Endothelial cell of umbilical vein (primary cell): Measurements from ENCODE around the gene ZNF226. TPM values are rescaled to one million over a fixed set of nuclear protein-coding genes. Genes with fewer than 3 reads are reported as not detected.
"Not testable (repeated sequence)": the region's sequence is repeated elsewhere in the genome, so short reads cannot be mapped to it uniquely, and the experiment has no call there.

Experiments
- BruUV-seq: library from RNA; stranded (reverse); fragments of 400-500 nt; replicated peaks from 2 replicates; lab custom pipeline; 2021; lab: Mats Ljungman, UMichigan
- CTCF ChIA-PET: fragments of 300-600, 350-600 bp; sonication (Branson Sonifier 250); formaldehyde crosslinking; loops from one replicate; lab custom pipeline; 2021; ENCODE audit warnings: antibody characterized with exemption, inconsistent platforms; lab: Charles Lee
- POLR2A ChIA-PET: fragments of 300-600, 350-600 bp; sonication (Branson Sonifier 250); formaldehyde crosslinking; loops from one replicate; lab custom pipeline; 2021; ENCODE audit warnings: antibody characterized with exemption, inconsistent platforms; lab: Charles Lee
- DNase-seq: peaks from one replicate; pipeline ENCODE4 v3.0.0-alpha.2; 2011; ENCODE audit warnings: low read depth, low spot score
- FAIRE-seq: peaks from 2 replicates; lab custom pipeline; 2011; peaks lifted over from hg19 to GRCh38; lab: Jason Lieb, UNC
- H2AFZ ChIP-seq: 2 replicates; pipeline ENCODE4 v1.6.0; 2012; ENCODE audit warnings: low read depth, low read length, control low read depth, inconsistent platforms
- H3K27ac ChIP-seq: 2 replicates; pipeline ENCODE4 v1.5.1; 2011; ENCODE audit warnings: low read depth, mild to moderate bottlenecking, control low read depth, low read length, moderate library complexity; ENCODE audit not compliant: insufficient read depth
- H3K27me3 ChIP-seq, 2 experiments: 2 replicates each; pipeline versions ENCODE4 v1.6.0 to v1.6.1; 2011; ENCODE audit warnings: low read length in 2 of 2, mixed read lengths in 1 of 2; ENCODE audit not compliant: control insufficient read depth in 2 of 2, insufficient read depth in 2 of 2
- H3K36me3 ChIP-seq, 2 experiments: 2 replicates in 1 of 2; 3 replicates in 1 of 2; pipeline ENCODE4 v1.5.1; 2011; ENCODE audit warnings: low read length in 2 of 2, mild to moderate bottlenecking in 1 of 2, moderate library complexity in 1 of 2; ENCODE audit not compliant: control insufficient read depth in 2 of 2, insufficient read depth in 2 of 2; ENCODE audit errors: extremely low read depth in 1 of 2
- H3K4me1 ChIP-seq: 3 replicates; pipeline ENCODE4 v1.5.1; 2011; ENCODE audit warnings: mild to moderate bottlenecking, low read length; ENCODE audit not compliant: control insufficient read depth, insufficient read depth; ENCODE audit errors: extremely low read depth
- H3K4me2 ChIP-seq: 2 replicates; pipeline ENCODE4 v1.6.1; 2011; ENCODE audit warnings: low read length, control low read depth, mixed read lengths; ENCODE audit not compliant: insufficient read depth
- H3K4me3 ChIP-seq, 3 experiments: fragments of 200-600 bp in 1 of 3; sonication (generic), shearing (Covaris generic) in 1 of 3; replicated peaks in 1 of 3; 2 replicates each; pipeline ENCODE4 v1.5.1; 2011 to 2016; ENCODE audit warnings: control low read depth in 3 of 3, low read length in 3 of 3, mild to moderate bottlenecking in 2 of 3, inconsistent platforms in 1 of 3, low read depth in 1 of 3, moderate library complexity in 1 of 3; ENCODE audit not compliant: insufficient read depth in 1 of 3
- H3K79me2 ChIP-seq: 2 replicates; pipeline ENCODE4 v1.6.0; 2012; ENCODE audit warnings: low read length, inconsistent platforms; ENCODE audit not compliant: control insufficient read depth, insufficient read depth
- H3K9ac ChIP-seq: replicated peaks from 2 replicates; pipeline ENCODE3; 2011; ENCODE audit warnings: low read length, control low read depth; ENCODE audit not compliant: insufficient read depth; ENCODE audit errors: extremely low read depth
- H3K9me1 ChIP-seq: replicated peaks from 3 replicates; pipeline ENCODE4 v1.6.0; 2011; ENCODE audit warnings: mild to moderate bottlenecking, low read length; ENCODE audit not compliant: control insufficient read depth, insufficient read depth; ENCODE audit errors: extremely low read depth
- H3K9me3 ChIP-seq: replicated peaks from 2 replicates; pipeline ENCODE4 v1.5.1; 2012; ENCODE audit warnings: low read length, inconsistent platforms; ENCODE audit not compliant: control insufficient read depth, insufficient read depth
- H4K20me1 ChIP-seq: replicated peaks from 2 replicates; pipeline ENCODE3; 2011; ENCODE audit warnings: mild to moderate bottlenecking, low read length; ENCODE audit not compliant: control insufficient read depth, insufficient read depth; ENCODE audit errors: extremely low read depth
- CTCF ChIP-seq, 2 donors: IDR thresholded peaks; 1 replicate in 1 of 2; 2 replicates in 1 of 2; pipeline ENCODE4 v1.5.1; 2011; ENCODE audit warnings: low read length in 2 of 2, mild to moderate bottlenecking in 2 of 2, moderate library complexity in 2 of 2, control low read depth in 1 of 2, inconsistent platforms in 1 of 2, low read depth in 1 of 2; ENCODE audit not compliant: insufficient read depth in 1 of 2; ENCODE audit errors: extremely low read depth in 1 of 2
- EZH2 ChIP-seq: IDR thresholded peaks from 2 replicates; pipeline ENCODE4 v1.6.1; 2012; ENCODE audit warnings: borderline replicate concordance, low read depth, mild to moderate bottlenecking, moderate library complexity, low read length, inconsistent platforms; ENCODE audit not compliant: severe bottlenecking
- FOS ChIP-seq: IDR thresholded peaks from 2 replicates; pipeline ENCODE4 v1.6.1; 2011; ENCODE audit warnings: mild to moderate bottlenecking, low read length, moderate library complexity, borderline replicate concordance; ENCODE audit not compliant: insufficient read depth
- GATA2 ChIP-seq: IDR thresholded peaks from 2 replicates; pipeline ENCODE4 v1.7.0; 2011; ENCODE audit warnings: low read depth, mild to moderate bottlenecking, moderate library complexity, mixed read lengths, low read length; ENCODE audit not compliant: insufficient read length, insufficient read depth
- JUN ChIP-seq: IDR thresholded peaks from 2 replicates; pipeline ENCODE4 v1.6.1; 2011; ENCODE audit warnings: borderline replicate concordance, low read depth; ENCODE audit not compliant: insufficient read length, insufficient read depth
- MAX ChIP-seq: IDR thresholded peaks from 2 replicates; pipeline ENCODE4 v1.6.1; 2011; ENCODE audit not compliant: insufficient read depth, insufficient read length
- MYC ChIP-seq: IDR thresholded peaks from one replicate; pipeline ENCODE4 v1.6.1; 2011; ENCODE audit warnings: mild to moderate bottlenecking, low read depth, low read length
- POLR2A ChIP-seq: IDR thresholded peaks from 2 replicates; pipeline ENCODE4 v1.6.1; 2012; ENCODE audit warnings: low read depth, mild to moderate bottlenecking, control low read depth, low read length
- POLR2AphosphoS5 ChIP-seq: IDR thresholded peaks from 2 replicates; pipeline ENCODE4 v1.6.1; 2012; ENCODE audit warnings: low read depth, mild to moderate bottlenecking, control low read depth, low read length, moderate library complexity; ENCODE audit not compliant: insufficient read depth
- dilution Hi-C: fragments of 300-500 bp; cut with MboI; formaldehyde crosslinking; loops from one replicate; pipeline ENCODE4 v1.15.0; 2019; ENCODE audit warnings: low sequenced_read_pairs; ENCODE audit not compliant: extremely low pct_ligation_motif_present
- intact Hi-C: fragments of 100-400 bp; cut with micrococcal nuclease; formaldehyde crosslinking; loops from one replicate; pipeline ENCODE4 v1.10.0; 2022
- polyA plus RNA-seq, 4 experiments: library from polyadenylated mRNA; depleted of rRNA in 3 of 4; stranded (reverse) in 3 of 4; unstranded in 1 of 4; fragments of >200 nt; gene quantifications; 2 replicates each; pipeline versions ENCODE4 v1.2.1 to v1.2.3, GENCODE V29; 2011 to 2012; ENCODE audit warnings: missing spikeins in 1 of 4
- total RNA-seq: library from RNA; stranded (reverse); gene quantifications from 2 replicates; pipeline ENCODE4 v1.2.3, GENCODE V29; 2021

ZNF226 gene
- total and polyA plus RNA-seq, 2 donors (not counting 3 experiments of a cell fraction or from before 2014, with no cell fraction given): 8.8 to 19.7 TPM

GRCh38 chr19:44164327-44164672 lies 600 bp upstream of the ZNF226 start:
- TSS peak; percentile 90 for BruUV-seq
- Histone ChIP-seq H3K27ac (no peak overlapping the region), H3K9me3 (no peaks in the 10 kb centered on the region), H2AFZ (peak overlapping the region; percentile 84), H3K9ac (peak overlapping the region; percentile 5), H3K79me2 (peaks cover 8% of the 10 kb centered on the region), H3K4me1 (peaks cover 3% of the 10 kb centered on the region), H3K9me1 (no peaks in the 10 kb centered on the region), H3K27me3 (no peaks in the 10 kb centered on the region), H3K36me3 (peaks cover 2% of the 10 kb centered on the region in 2 experiments), H3K4me3 (peak overlapping the region in 2 of 3 experiments; percentile 23 to 87), H3K4me2 (peak overlapping the region; percentile 91), H4K20me1 (no peaks in the 10 kb centered on the region)
- intact Hi-C loops (loop anchor here (1.0 to 10.0 kb wide), 5 partner anchors 23 to 141 kb away; partner anchors contain the start of genes ZNF224, ZNF225, ZNF234 and ZNF235), dilution Hi-C loops (no loop called here)
- CTCF ChIA-PET: interaction anchor here (0.8 to 1.5 kb wide), 5 partner anchors 11 to 51 kb away, joined by 3 to 5 read pairs (median 4); partner anchors contain the start of gene ZNF227
- POLR2A ChIA-PET: interaction anchor here (0.5 to 1.5 kb wide), 3 partner anchors 43 to 140 kb away, joined by 3 to 9 read pairs (median 4); partner anchors contain the start of gene ZNF235
- FAIRE-seq (no peak), DNase-seq (no peak)
- TF ChIP-seq POLR2AphosphoS5 (no peak), FOS (no peak), MAX (no peak), GATA2 (no peak), JUN (no peak), MYC (no peak), CTCF (IDR thresholded peaks at IDR 0.05; ENCODE audit: extremely low read depth in 1 of 2, insufficient read depth in 1 of 2, low read depth in 1 of 2, low read length in 2 of 2) (no peak), EZH2 (no peak), POLR2A (no peak)

GRCh38 chr19:44170660-44171059 lies 5.8 kb downstream of the ZNF226 start:
- H2AFZ ChIP-seq, POLR2A ChIA-PET, H3K4me3 ChIP-seq, H3K27me3 ChIP-seq, H3K9ac ChIP-seq, DNase-seq, H4K20me1 ChIP-seq, CTCF ChIA-PET, H3K9me1 ChIP-seq, H3K9me3 ChIP-seq, BruUV-seq, FAIRE-seq, dilution Hi-C loops, H3K4me1 ChIP-seq, H3K27ac ChIP-seq, intact Hi-C loops, H3K79me2 ChIP-seq, H3K4me2 ChIP-seq: not testable (repeated sequence)
- peaks cover 22 to 30% of the 10 kb centered on the region in 2 experiments for H3K36me3 ChIP-seq
